HFFc6 (cell line): Measurements from ENCODE around the gene PLS3. TPM values are rescaled to one million over a fixed set of nuclear protein-coding genes. Genes with fewer than 3 reads are reported as not detected.
A peak's percentile ranks its signal among the peaks of the same experiment; 100 is the strongest.

Source experiments
- DNase-seq: peaks from one replicate; pipeline ENCODE4 v3.0.0-alpha.2; 2018
- H3K27ac Mint-ChIP-seq: 2 replicates; pipeline ENCODE4 v1.8.0; 2020; ENCODE audit warnings: mild to moderate bottlenecking, mixed read lengths
- H3K27me3 Mint-ChIP-seq: 2 replicates; pipeline ENCODE4 v1.8.0; 2021; ENCODE audit warnings: mild to moderate bottlenecking, moderate library complexity, mixed read lengths; ENCODE audit not compliant: insufficient read depth
- H3K36me3 Mint-ChIP-seq: 2 replicates; pipeline ENCODE4 v1.8.0; 2021; ENCODE audit warnings: low read depth, mixed read lengths
- H3K4me1 Mint-ChIP-seq: 2 replicates; pipeline ENCODE4 v1.8.0; 2020; ENCODE audit warnings: low read depth, mixed read lengths
- H3K4me3 Mint-ChIP-seq: 2 replicates; pipeline ENCODE4 v1.8.0; 2020; ENCODE audit warnings: mild to moderate bottlenecking, moderate library complexity, mixed read lengths
- H3K9me3 Mint-ChIP-seq: 2 replicates; pipeline ENCODE4 v1.8.0; 2020; ENCODE audit warnings: mild to moderate bottlenecking, mixed read lengths
- CTCF ChIP-seq: fragments of 200-600 bp; sonication (generic); IDR thresholded peaks from 2 replicates; pipeline ENCODE4 v1.5.0; 2021; ENCODE audit warnings: antibody characterized with exemption, mild to moderate bottlenecking
- total RNA-seq, 6 experiments: library from RNA; stranded (reverse); fragmentation: NEBNext Ultra II Directional; extraction: Animal tissue kit (Norgen Biotek cat#: 25700); gene quantifications; 2 replicates in 1 of 6; 3 replicates in 5 of 6; pipeline ENCODE4 v1.2.3, GENCODE V29; 2021

PLS3 gene
- total RNA-seq, 6 experiments from 2014 or later, result 206 to 281 (median 254) TPM

DNA sequence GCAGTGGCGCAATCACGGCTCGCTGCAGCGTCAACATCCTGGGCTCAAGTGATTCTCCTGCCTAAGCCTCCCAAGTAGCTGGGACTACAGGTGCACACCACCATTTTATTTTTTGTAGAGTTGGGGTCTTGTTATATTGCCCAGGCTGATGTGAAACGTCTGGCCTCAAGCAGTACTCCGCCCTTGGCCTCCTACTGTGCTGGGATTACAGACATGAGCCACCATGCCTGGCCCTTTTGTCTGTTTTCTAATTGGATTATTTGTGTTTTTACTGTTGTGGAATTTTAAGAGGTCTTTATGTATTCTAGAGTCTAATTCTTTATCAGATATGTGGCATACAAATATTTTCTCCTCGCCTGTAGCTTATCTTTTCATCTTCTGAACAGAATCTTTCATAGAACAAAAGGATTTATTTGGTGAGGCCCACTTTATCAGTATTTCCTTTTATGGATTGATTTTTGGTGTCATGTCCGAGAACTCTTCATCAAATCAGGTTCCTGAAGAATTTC, 18.9 kb downstream of the PLS3 start:
- Mint-ChIP-seq H3K36me3 (peaks cover 16% of the 10 kb centered on the region), H3K4me1 (peaks cover 60% of the 10 kb centered on the region), H3K27me3 (no peaks in the 10 kb centered on the region; the same call in 1 of the 2 replicates)

GRCh38 chrX:115581759-115582615, 21.0 kb downstream of the PLS3 start:
- H3K4me1 Mint-ChIP-seq, result peaks cover 62% of the 10 kb centered on the region
- no peak overlapping the region for H3K4me3 Mint-ChIP-seq
- no peaks in the 10 kb centered on the region for H3K9me3 Mint-ChIP-seq
- H3K36me3 Mint-ChIP-seq, result peaks cover 13% of the 10 kb centered on the region
- H3K27me3 Mint-ChIP-seq, result no peaks in the 10 kb centered on the region; the same call in 1 of the 2 replicates
- peak overlapping the region; percentile 92 for H3K27ac Mint-ChIP-seq
- TF ChIP-seq CTCF, result no peak
- no peak for DNase-seq

More for the DNA sequence above, 18.9 kb downstream of the PLS3 start:
- TF ChIP-seq CTCF, result no peak
- DNase-seq, result no peak
- H3K27ac Mint-ChIP-seq, result 0 out of 2 replicates have a peak overlapping the region, but pooled peaks have one; percentile 24
- H3K4me3 Mint-ChIP-seq, result no peak overlapping the region
- no peaks in the 10 kb centered on the region for H3K9me3 Mint-ChIP-seq

GRCh38 chrX:115582616-115583495, 21.9 kb downstream of the PLS3 start:
- H3K27ac Mint-ChIP-seq, result peak overlapping the region; percentile 92

DNA sequence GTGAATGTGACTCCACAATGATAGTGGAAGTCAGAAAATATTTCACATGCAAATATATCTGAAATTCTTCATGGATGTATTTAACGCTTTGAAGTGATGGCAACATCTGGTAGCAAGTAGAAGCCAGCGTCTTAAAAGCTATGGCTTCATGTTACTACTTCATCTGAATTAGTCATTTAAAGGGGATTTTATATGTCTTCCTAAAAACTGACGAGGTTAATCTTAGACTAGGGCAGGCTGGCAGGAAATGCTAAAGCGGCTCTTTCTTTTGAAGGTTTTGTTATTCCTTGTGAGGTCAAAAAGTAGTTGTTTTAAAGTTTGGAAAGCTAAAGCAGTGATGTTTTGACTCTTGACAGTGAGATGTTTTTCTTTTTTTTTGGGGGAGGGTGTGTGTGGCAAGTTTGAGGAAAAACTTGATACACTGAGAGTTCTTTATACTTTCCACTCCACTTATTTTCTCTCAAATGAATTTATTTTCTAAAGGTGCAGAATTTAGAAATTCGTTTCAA, 22.6 kb downstream of the PLS3 start:
- DNase-seq, result peak; percentile 32
- Mint-ChIP-seq H3K27ac (peak overlapping the region; percentile 92), H3K27me3 (no peaks in the 10 kb centered on the region; the same call in 1 of the 2 replicates), H3K4me1 (peaks cover 55% of the 10 kb centered on the region), H3K36me3 (peaks cover 13% of the 10 kb centered on the region), H3K4me3 (peak overlapping the region; percentile 84), H3K9me3 (no peaks in the 10 kb centered on the region)
- TF ChIP-seq CTCF, result no peak

More at GRCh38 chrX:115582616-115583495, 21.9 kb downstream of the PLS3 start:
- Mint-ChIP-seq H3K4me1 (peaks cover 59% of the 10 kb centered on the region), H3K4me3 (peak overlapping the region; percentile 84), H3K9me3 (no peaks in the 10 kb centered on the region), H3K36me3 (peaks cover 13% of the 10 kb centered on the region), H3K27me3 (no peaks in the 10 kb centered on the region; the same call in 1 of the 2 replicates)
- no peak for TF ChIP-seq CTCF
- DNase-seq, result no peak

DNA sequence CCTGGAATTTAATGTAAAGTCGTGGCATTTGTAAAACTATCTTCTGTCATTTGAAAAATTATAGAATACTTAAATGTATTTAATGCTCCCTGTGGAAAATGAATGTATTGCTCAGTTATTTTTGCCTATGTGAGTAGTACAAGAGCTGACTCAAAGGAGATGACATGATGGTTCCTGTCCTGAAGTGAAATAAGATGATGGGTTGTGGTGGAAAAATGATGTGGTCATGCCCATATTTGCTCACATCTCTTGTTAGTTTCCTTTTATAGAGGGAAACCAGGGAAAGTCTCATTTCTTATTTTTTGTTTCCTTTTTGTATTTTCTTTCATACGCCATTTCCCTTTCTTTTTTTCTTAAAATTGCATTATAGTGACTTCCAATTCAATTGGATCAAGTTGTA, 23.7 kb downstream of the PLS3 start:
- no peaks in the 10 kb centered on the region; the same call in 1 of the 2 replicates for H3K27me3 Mint-ChIP-seq
- peaks cover 55% of the 10 kb centered on the region for H3K4me1 Mint-ChIP-seq
- no peak for TF ChIP-seq CTCF
- H3K27ac Mint-ChIP-seq, result peak overlapping the region; percentile 92
- H3K9me3 Mint-ChIP-seq, result no peaks in the 10 kb centered on the region
- peaks cover 12% of the 10 kb centered on the region for H3K36me3 Mint-ChIP-seq
- DNase-seq, result peak; percentile 39
- peak overlapping the region; percentile 28; the same call in 1 of the 2 replicates for H3K4me3 Mint-ChIP-seq
